Epidermal melanocyte (primary cell): ENCODE results near the gene MRPL23.

Experiments
- DNase-seq: peaks from one replicate; pipeline ENCODE4 v3.0.0; 2011; ENCODE audit warnings: low spot score; ENCODE audit not compliant: insufficient read length

Gene MRPL23

DNA sequence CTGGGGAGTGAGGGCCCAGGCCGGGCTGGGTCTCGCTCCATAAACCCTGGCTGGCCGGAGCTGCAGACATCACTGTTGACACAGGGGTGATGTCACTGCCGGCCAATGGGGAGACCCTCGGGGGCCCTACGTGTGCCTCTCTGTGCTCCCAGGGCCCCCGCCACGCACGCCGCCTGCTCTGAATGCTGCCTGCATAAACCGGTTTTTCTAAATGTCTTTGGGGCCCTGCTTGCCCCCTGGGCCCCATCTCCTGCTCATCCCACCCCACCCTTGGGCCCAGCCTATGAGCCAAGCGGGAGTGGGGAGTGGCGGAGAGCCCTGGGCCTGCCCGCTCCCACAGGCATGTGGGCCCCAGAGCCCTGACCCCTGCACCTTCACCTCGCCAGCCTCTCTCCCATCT lies 42.8 kb downstream of the MRPL23 start:
- DNase-seq = no peak

DNA sequence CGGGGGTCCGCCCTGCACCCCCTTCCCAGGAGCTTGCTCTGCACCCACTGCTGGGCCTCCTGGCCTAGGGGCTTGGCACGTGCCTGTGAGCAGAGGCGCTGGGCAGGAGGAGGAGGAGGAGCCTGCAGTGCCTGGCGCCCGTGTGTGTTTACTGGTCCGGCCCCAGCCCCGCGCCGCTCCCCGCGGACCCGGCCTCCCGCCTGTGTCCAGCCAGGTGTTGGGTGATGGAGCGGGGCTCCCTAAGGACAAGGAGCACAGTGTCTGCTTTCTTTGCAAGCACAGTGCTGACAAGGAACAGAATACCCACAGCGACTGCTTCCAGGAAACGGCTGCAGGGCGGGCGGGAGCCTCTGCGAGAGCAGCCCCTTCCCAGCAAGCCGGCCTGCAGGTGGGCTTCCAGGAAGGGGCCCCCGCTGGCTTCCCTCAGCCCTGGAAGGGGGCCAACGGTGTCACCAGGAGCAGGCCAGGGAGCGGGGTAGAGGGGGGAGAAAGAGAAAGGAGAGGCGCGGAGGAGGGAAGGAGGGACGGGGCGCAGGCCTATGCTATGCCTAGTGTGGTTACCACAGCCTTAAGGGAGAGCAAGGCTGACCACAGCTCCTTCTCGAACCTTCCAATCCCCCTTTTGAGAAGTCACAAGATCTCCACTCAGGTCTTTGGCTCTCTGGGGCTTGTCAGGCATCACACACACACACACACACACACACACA lies 43.9 kb downstream of the MRPL23 start:
- DNase-seq = no peak

DNA sequence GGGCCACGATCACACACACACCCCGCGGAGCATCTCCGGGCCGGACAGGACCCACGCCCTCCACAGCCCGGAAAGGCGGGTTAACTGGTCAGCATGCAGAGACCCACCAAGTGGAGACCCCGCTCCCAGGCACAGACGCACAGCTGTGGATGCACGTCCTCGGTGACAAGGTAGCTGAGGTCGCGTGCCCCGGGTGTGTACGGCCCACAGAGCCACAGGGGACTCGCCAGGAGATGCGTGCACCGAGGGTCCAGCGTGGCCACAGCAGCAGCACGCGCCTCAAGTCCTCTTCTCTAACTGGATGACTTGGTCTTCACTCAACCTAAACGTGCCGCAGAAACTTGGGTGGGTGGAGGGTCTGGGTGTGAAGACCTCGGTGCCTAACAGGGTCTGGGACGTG lies 45.0 kb downstream of the MRPL23 start:
- no peak for DNase-seq

GRCh38 chr11:1994121-1994520 lies 47.0 kb downstream of the MRPL23 start:
- no peak for DNase-seq

GRCh38 chr11:1997755-1998154 lies 50.6 kb downstream of the MRPL23 start, which contains the start of gene H19:
TSS of gene H19 (minus strand) at chr11:1997842.
- no peak for DNase-seq

DNA sequence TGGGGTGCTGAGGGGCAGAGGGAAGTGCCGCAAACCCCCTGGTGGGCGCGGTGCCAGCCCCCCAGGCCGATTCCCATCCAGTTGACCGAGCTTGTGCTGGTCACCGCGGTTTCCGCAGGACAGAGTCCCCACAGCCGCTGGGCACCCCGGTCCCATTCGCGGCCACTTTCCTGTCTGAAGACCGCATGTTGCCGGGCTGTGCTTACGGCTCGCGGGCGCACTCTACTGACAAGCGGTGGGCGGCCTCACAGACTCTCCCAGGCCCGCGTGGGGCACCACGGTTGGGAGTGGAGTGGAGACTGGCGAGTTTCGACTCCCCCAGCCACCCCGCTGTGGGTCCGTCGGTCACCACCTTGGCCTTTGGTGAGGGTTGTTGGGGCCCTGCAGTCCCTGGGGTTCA lies 51.2 kb downstream of the MRPL23 start:
- no peak for DNase-seq

- DNase-seq = no peak
These were observed 51.7 kb downstream of the MRPL23 start for GRCh38 chr11:1998861-1999260.

DNA sequence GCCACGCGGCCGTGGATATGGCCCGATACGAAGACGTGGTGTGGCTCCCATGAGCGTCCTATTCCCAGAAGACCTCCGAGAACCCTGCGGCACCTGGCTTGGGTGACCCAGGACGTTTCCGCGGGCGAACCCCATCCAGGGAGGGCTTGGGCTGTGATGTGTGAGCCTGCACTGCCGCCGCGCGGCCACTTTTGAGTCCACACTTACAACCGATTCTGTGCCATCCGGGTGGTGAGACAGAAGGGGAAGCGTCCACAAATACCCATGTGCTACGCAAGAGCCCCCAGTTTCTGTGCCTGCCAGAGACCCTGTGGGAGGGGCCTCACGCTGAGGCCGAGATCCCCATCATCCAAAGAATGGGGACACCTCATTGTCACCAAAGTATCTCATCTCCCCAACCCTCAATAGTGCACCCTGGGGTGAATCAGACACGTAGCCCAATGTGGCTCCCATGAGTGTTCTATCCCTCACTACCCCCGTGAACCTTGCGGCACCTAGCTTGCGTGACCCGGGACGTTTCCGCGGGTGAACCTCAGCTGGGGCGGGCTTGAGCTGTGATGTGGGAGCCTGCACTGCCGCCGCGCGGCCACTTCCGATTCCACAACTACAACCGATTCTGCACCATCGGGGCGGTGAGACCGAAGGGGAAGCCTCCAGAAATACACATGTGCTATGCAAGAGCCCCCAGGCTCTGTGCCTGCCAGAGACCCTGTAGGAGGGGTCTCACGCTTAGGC lies 55.1 kb downstream of the MRPL23 start:
- DNase-seq = no peak

- no peak for DNase-seq
These were observed 55.7 kb downstream of the MRPL23 start for GRCh38 chr11:2002807-2003206.

- no peak for DNase-seq
These were observed 57.3 kb downstream of the MRPL23 start for GRCh38 chr11:2004466-2004865.
